Measurements from ENCODE around the gene PLEK2. TPM values are rescaled to one million over a fixed set of nuclear protein-coding genes. Genes with fewer than 3 reads are reported as not detected.

Gene PLEK2
- total and polyA plus RNA-seq, 2 donors (not counting 1 experiment from before 2014, with no cell fraction given) = 0.17 to 1.1 TPM

DNA sequence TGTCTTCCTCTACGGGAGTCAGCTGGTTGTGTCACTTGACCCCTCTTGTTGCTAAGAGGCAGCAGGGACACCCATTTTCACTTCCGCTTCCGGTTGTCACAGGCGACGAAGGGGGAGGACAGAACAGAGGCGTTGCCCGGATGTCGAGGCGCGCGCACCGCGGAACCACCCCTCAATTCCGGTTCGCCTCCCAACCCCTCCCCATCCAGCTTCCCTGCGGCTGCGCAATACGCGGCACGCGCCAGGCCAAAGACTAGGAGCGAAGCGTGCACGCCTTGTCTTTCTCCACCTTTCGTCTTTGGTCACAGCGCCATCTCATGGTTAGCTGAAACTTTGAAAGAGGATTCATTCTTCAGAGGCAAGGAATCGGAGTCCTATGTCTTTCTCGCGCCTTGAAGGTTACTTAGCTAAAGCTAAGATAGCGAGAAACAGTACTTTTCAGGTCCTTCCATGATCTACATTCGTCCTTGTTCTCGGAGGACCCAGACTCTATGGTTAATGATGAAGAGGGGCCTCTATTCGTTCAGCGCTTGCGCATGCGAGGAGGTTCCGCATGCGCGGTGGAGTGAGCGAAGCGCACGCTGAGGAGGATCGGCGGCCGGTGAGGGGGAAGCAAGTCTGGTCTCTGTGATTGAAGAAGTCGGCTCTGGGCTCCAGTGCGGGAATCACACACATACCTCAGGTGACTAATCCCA is 52.0 kb downstream of the PLEK2 start, which contains the start of the genes ATP6V1D and EIF2S1:
ATP6V1D (minus strand) TSS at position 30 of the 695 bp plus-strand sequence. CDS start 106 bp downstream, outside the sequence.
EIF2S1 (plus strand) TSS at position 554 of the 695 bp plus-strand sequence. CDS start 4,440 bp downstream, outside the sequence.
- H3K79me2 ChIP-seq (ENCODE audit: control insufficient read depth, insufficient read depth, low read length) = peaks cover 91% of the 10 kb centered on the region
- no peaks in the 10 kb centered on the region for H3K27me3 ChIP-seq (ENCODE audit: control insufficient read depth, insufficient read depth, low read length)
- DNase-seq (ENCODE audit: low read depth in 2 of 2) = peak; percentile 99
- peaks cover 10% of the 10 kb centered on the region for H3K4me1 ChIP-seq (ENCODE audit: control insufficient read depth, extremely low read depth, insufficient read depth, low read length)
- no peaks in the 10 kb centered on the region for H3K9me3 ChIP-seq (ENCODE audit: control insufficient read depth, insufficient read depth, low read depth, low read length)
- H2AFZ ChIP-seq (ENCODE audit: low read length) = peak within 1 kb of the TSS; percentile 67
- H3K4me2 ChIP-seq (ENCODE audit: extremely low read depth, insufficient read depth, low read length) = peak within 1 kb of the TSS; percentile 96
- peak within 1 kb of the TSS; percentile 96 for H3K9ac ChIP-seq (ENCODE audit: insufficient read depth, low read length)
- no peaks in the 10 kb centered on the region for H4K20me1 ChIP-seq (ENCODE audit: control insufficient read depth, extremely low read depth, insufficient read depth, low read length)
- TF ChIP-seq EZH2 (IDR thresholded peaks at IDR 0.05; ENCODE audit: low read length, missing control alignments) = no peak
- TF ChIP-seq, protein P1, sequence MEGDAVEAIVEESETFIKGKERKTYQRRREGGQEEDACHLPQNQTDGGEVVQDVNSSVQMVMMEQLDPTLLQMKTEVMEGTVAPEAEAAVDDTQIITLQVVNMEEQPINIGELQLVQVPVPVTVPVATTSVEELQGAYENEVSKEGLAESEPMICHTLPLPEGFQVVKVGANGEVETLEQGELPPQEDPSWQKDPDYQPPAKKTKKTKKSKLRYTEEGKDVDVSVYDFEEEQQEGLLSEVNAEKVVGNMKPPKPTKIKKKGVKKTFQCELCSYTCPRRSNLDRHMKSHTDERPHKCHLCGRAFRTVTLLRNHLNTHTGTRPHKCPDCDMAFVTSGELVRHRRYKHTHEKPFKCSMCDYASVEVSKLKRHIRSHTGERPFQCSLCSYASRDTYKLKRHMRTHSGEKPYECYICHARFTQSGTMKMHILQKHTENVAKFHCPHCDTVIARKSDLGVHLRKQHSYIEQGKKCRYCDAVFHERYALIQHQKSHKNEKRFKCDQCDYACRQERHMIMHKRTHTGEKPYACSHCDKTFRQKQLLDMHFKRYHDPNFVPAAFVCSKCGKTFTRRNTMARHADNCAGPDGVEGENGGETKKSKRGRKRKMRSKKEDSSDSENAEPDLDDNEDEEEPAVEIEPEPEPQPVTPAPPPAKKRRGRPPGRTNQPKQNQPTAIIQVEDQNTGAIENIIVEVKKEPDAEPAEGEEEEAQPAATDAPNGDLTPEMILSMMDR (conservative IDR thresholded peaks at IDR 0.05 in 1 of 2, IDR thresholded peaks at IDR 0.05 in 1 of 2; ENCODE audit: low read depth in 1 of 2, low read length in 2 of 2) = peak; percentile 96 to 99
- no peaks in the 10 kb centered on the region for H3K36me3 ChIP-seq (ENCODE audit: control insufficient read depth, insufficient read depth, low read length)
- peak within 1 kb of the TSS; percentile 92 to 97 (median 92) for H3K4me3 ChIP-seq (replicated peaks in 1 of 4; ENCODE audit: control extremely low read depth in 1 of 4, insufficient read depth in 1 of 4, low read depth in 3 of 4, low read length in 4 of 4)
- peak within 1 kb of the TSS; percentile 99 for H3K27ac ChIP-seq (ENCODE audit: insufficient read depth, low read length)

DNA sequence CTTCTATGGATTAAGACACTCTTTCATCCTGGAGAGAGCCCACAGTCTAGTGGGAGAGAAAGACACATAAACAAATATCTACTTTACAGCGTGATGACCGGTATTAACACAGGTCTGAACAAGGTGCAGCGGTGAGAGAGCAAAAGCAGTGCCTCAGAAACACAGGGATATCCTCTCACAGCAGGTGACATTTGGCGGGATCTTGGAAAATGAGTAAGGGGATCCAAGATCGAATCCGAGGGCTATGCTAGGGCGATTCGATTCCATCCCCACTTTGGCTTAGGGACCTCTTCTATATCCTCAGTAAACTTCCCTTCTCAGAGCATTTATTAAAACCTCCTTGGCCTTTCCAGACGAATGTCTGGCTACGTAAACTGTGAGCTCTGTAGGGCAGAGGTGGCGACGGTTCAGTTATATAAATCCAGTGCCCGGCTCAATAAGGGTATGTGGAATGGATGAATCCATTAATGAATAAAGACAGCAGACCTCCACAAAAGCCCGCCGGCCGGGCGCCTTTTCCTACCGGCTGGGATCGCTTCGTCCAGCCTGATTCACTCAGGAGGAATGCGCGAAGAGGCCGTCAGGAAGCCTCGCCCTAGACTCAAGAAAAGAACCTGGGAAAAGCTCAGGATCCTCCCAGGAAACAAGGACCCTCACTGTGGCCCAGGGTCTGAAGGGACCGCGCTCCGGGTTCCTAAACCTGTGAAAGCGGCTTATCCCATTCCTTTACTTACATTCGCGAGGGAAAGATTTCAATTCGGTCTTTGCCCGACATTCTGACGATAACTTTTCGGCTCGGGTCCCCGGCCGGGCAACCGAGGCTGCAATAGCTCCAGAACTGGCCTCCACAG is 52.8 kb downstream of the PLEK2 start:
- Histone ChIP-seq H3K27ac (ENCODE audit: insufficient read depth, low read length) (peak overlapping the region; percentile 99), H3K4me3 (replicated peaks in 1 of 4; ENCODE audit: control extremely low read depth in 1 of 4, insufficient read depth in 1 of 4, low read depth in 3 of 4, low read length in 4 of 4) (peak overlapping the region; percentile 92 to 97 (median 92)), H3K36me3 (ENCODE audit: control insufficient read depth, insufficient read depth, low read length) (no peaks in the 10 kb centered on the region), H4K20me1 (ENCODE audit: control insufficient read depth, extremely low read depth, insufficient read depth, low read length) (no peaks in the 10 kb centered on the region), H2AFZ (ENCODE audit: low read length) (peak overlapping the region; percentile 43), H3K9ac (ENCODE audit: insufficient read depth, low read length) (peak overlapping the region; percentile 96), H3K27me3 (ENCODE audit: control insufficient read depth, insufficient read depth, low read length) (no peaks in the 10 kb centered on the region), H3K9me3 (ENCODE audit: control insufficient read depth, insufficient read depth, low read depth, low read length) (no peaks in the 10 kb centered on the region), H3K79me2 (ENCODE audit: control insufficient read depth, insufficient read depth, low read length) (peaks cover 91% of the 10 kb centered on the region), H3K4me2 (ENCODE audit: extremely low read depth, insufficient read depth, low read length) (peak overlapping the region; percentile 96), H3K4me1 (ENCODE audit: control insufficient read depth, extremely low read depth, insufficient read depth, low read length) (peaks cover 10% of the 10 kb centered on the region)
- TF ChIP-seq EZH2 (IDR thresholded peaks at IDR 0.05; ENCODE audit: low read length, missing control alignments) = no peak
- TF ChIP-seq, protein P1 (conservative IDR thresholded peaks at IDR 0.05 in 1 of 2, IDR thresholded peaks at IDR 0.05 in 1 of 2; ENCODE audit: low read depth in 1 of 2, low read length in 2 of 2) = no peak
- peak; percentile 54 to 69 for DNase-seq (ENCODE audit: low read depth in 2 of 2)

DNA sequence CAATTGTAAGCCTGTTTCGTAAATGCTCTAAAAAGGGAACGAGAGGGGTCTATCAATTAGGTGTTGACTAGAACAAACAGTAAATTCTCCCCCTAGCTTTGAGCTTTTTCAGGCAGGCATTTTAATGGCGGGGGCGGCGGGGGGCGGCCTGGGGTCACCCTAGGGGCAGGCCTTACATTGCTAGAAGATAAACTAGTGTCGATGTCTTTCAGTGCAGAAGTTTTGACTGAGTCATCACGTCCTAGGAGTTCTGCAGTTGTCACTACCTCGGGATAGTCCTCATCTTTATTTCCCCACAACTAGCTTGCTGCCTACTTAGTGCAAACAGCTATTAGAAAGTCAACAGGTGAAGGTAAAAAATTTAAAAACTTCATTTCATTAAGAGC is 54.0 kb downstream of the PLEK2 start:
- H3K27me3 ChIP-seq (ENCODE audit: control insufficient read depth, insufficient read depth, low read length) = no peaks in the 10 kb centered on the region
- H3K4me2 ChIP-seq (ENCODE audit: extremely low read depth, insufficient read depth, low read length) = peak overlapping the region; percentile 96
- TF ChIP-seq, protein P1 (conservative IDR thresholded peaks at IDR 0.05 in 1 of 2, IDR thresholded peaks at IDR 0.05 in 1 of 2; ENCODE audit: low read depth in 1 of 2, low read length in 2 of 2) = no peak
- TF ChIP-seq EZH2 (IDR thresholded peaks at IDR 0.05; ENCODE audit: low read length, missing control alignments) = no peak
- H3K4me1 ChIP-seq (ENCODE audit: control insufficient read depth, extremely low read depth, insufficient read depth, low read length) = peaks cover 10% of the 10 kb centered on the region
- H3K9ac ChIP-seq (ENCODE audit: insufficient read depth, low read length) = no peak overlapping the region
- no peak overlapping the region for H2AFZ ChIP-seq (ENCODE audit: low read length)
- H3K9me3 ChIP-seq (ENCODE audit: control insufficient read depth, insufficient read depth, low read depth, low read length) = no peaks in the 10 kb centered on the region
- peaks cover 2% of the 10 kb centered on the region for H3K36me3 ChIP-seq (ENCODE audit: control insufficient read depth, insufficient read depth, low read length)
- H4K20me1 ChIP-seq (ENCODE audit: control insufficient read depth, extremely low read depth, insufficient read depth, low read length) = no peaks in the 10 kb centered on the region
- peak in 1 of 2 donors; percentile 30 for DNase-seq (ENCODE audit: low read depth in 2 of 2)
- peak overlapping the region in 3 of 4 experiments; percentile 92 to 97 (median 92) for H3K4me3 ChIP-seq (replicated peaks in 1 of 4; ENCODE audit: control extremely low read depth in 1 of 4, insufficient read depth in 1 of 4, low read depth in 3 of 4, low read length in 4 of 4)
- H3K27ac ChIP-seq (ENCODE audit: insufficient read depth, low read length) = no peak overlapping the region
- peaks cover 89% of the 10 kb centered on the region for H3K79me2 ChIP-seq (ENCODE audit: control insufficient read depth, insufficient read depth, low read length)

Data from fibroblast of lung (primary cell).